ENCODE measurements around the gene SUMF2.

Gene SUMF2

GRCh38 chr7:56092789-56093531 lies 28.9 kb downstream of the SUMF2 start, which contains the start of gene PHKG1:
PHKG1 (minus strand) TSS chr7:56092952; CDS start chr7:56088941, 4,011 bp downstream.
- no peak for TF ChIP-seq KLF8 (tag by site-specific recombination; IDR thresholded peaks at IDR 0.05)
- TF ChIP-seq EGR2 (tag by site-specific recombination; IDR thresholded peaks at IDR 0.05; ENCODE audit: low read depth), result no peak
- no peak for TF ChIP-seq TRIM28 (IDR thresholded peaks at IDR 0.05; ENCODE audit: borderline replicate concordance, low read length)
- 0 out of 2 replicates have a peak, but pooled peaks have one; percentile 20 for TF ChIP-seq CTCF (tag by site-specific recombination; IDR thresholded peaks at IDR 0.05)
- TF ChIP-seq ZBTB44 (tag by site-specific recombination; IDR thresholded peaks at IDR 0.05), result peak; percentile 39; the same call in 1 of the 2 replicates
- no peak for TF ChIP-seq ZNF132 (tag by site-specific recombination; IDR thresholded peaks at IDR 0.05; ENCODE audit: borderline replicate concordance)
- no peak for TF ChIP-seq ZNF146 (tag by site-specific recombination; IDR thresholded peaks at IDR 0.05)
- TF ChIP-seq GLIS1 (tag by site-specific recombination; IDR thresholded peaks at IDR 0.05), result peak; percentile 17; the same call in 1 of the 2 replicates
- no peak for TF ChIP-seq ZSCAN4 (tag by site-specific recombination; IDR thresholded peaks at IDR 0.05)
- Histone ChIP-seq H3K4me3 (ENCODE audit: low read depth, low read length) (no peak within 1 kb of the TSS), H3K4me1 (ENCODE audit: control insufficient read depth, insufficient read depth, low read length) (no peaks in the 10 kb centered on the region), H3K9me3 (ENCODE audit: control insufficient read depth, insufficient read depth, low read depth, low read length) (no peaks in the 10 kb centered on the region), H3K27ac (ENCODE audit: extremely low read depth, low read depth, low read length) (no peak within 1 kb of the TSS), H3K36me3 (ENCODE audit: control insufficient read depth in 2 of 2, insufficient read depth in 1 of 2, low read length in 2 of 2) (no peaks in the 10 kb centered on the region; a peak in 1 of 3 replicates)
- ChIA-PET CTCF (interaction anchor here (0.5 to 1.0 kb wide), 5 partner anchors 18 to 651 kb away, joined by 3 to 5 read pairs (median 3); no protein-coding TSS in a partner anchor), POLR2A (interaction anchor here (0.5 kb wide), 1 partner anchor 194 kb away, joined by 7 read pairs; no protein-coding TSS in a partner anchor)

GRCh38 chr7:56097700-56098099 lies 33.6 kb downstream of the SUMF2 start:
- TF ChIP-seq ZNF394 (tag by site-specific recombination; IDR thresholded peaks at IDR 0.05; ENCODE audit: borderline replicate concordance) (no peak), ZNF248 (tag by site-specific recombination; IDR thresholded peaks at IDR 0.05) (no peak), ZFHX2 (tag by site-specific recombination; conservative IDR thresholded peaks at IDR 0.05) (no peak), ZNF692 (tag by site-specific recombination; IDR thresholded peaks at IDR 0.05) (no peak), PBX3 (CRISPR knock-in tag; IDR thresholded peaks at IDR 0.05) (no peak), ZNF184 (tag by site-specific recombination; IDR thresholded peaks at IDR 0.05) (no peak), ZNF112 (tag by site-specific recombination; IDR thresholded peaks at IDR 0.05) (no peak), ZNF157 (tag by site-specific recombination; IDR thresholded peaks at IDR 0.05) (no peak), ZNF362 (tag by site-specific recombination; IDR thresholded peaks at IDR 0.05) (no peak), ZNF624 (tag by site-specific recombination; IDR thresholded peaks at IDR 0.05) (no peak), ZNF211 (tag by site-specific recombination; IDR thresholded peaks at IDR 0.05; ENCODE audit: low read depth) (no peak)
- H3K27ac ChIP-seq (ENCODE audit: extremely low read depth, low read depth, low read length), result no peak overlapping the region
- no peak overlapping the region for H3K4me3 ChIP-seq (ENCODE audit: low read depth, low read length)
- H3K36me3 ChIP-seq (ENCODE audit: control insufficient read depth in 2 of 2, insufficient read depth in 1 of 2, low read length in 2 of 2), result peaks cover 28 to 35% of the 10 kb centered on the region in 2 experiments
- no peaks in the 10 kb centered on the region for H3K9me3 ChIP-seq (ENCODE audit: control insufficient read depth, insufficient read depth, low read depth, low read length)
- CTCF ChIA-PET, result no interaction called here
- H3K4me1 ChIP-seq (ENCODE audit: control insufficient read depth, insufficient read depth, low read length), result no peaks in the 10 kb centered on the region
- POLR2A ChIA-PET, result interaction anchor here (0.7 kb wide), 1 partner anchor 331 kb away, joined by 3 read pairs; no protein-coding TSS in a partner anchor

Measured in HEK293 (cell line).